HUES64 (cell line): Measurements from ENCODE around the gene RBM38.

Experiments
- H3K27ac ChIP-seq: 2 replicates; pipeline ENCODE4 v1.7.0; 2013; ENCODE audit warnings: low read depth, low read length, inconsistent platforms
- H3K27me3 ChIP-seq: 2 replicates; pipeline ENCODE4 v1.6.1; 2013; ENCODE audit warnings: mild to moderate bottlenecking, low read length; ENCODE audit not compliant: insufficient read depth
- H3K36me3 ChIP-seq: 2 replicates; pipeline ENCODE4 v1.6.1; 2013; ENCODE audit warnings: mild to moderate bottlenecking, low read length; ENCODE audit not compliant: insufficient read depth
- H3K4me1 ChIP-seq: 2 replicates; pipeline ENCODE4 v1.6.1; 2013; ENCODE audit warnings: mild to moderate bottlenecking, low read length, moderate library complexity; ENCODE audit not compliant: insufficient read depth
- H3K4me3 ChIP-seq: 2 replicates; pipeline ENCODE4 v1.5.1; 2013; ENCODE audit warnings: mild to moderate bottlenecking, low read length, moderate library complexity
- H3K9ac ChIP-seq: 2 replicates; pipeline ENCODE4 v1.6.1; 2013; ENCODE audit warnings: mild to moderate bottlenecking, low read depth, low read length
- H3K9me3 ChIP-seq: 2 replicates; pipeline ENCODE4 v1.6.1; 2013; ENCODE audit warnings: low read depth, low read length; ENCODE audit not compliant: insufficient read depth
- WGBS: fragments of 150-250, 120-280 bp; methylation state at CpG from one replicate; pipeline ENCODE4 v1.1.7; 2013; ENCODE audit warnings: missing lambda C conversion rate; 5-methylcytosine and 5-hydroxymethylcytosine counted together

Gene RBM38

GRCh38 chr20:57400231-57400701 lies 9.1 kb downstream of the RBM38 start:
- Histone ChIP-seq H3K27ac (no peak overlapping the region), H3K4me1 (peaks cover 7% of the 10 kb centered on the region; the same call in 1 of the 2 replicates), H3K36me3 (peaks cover 83% of the 10 kb centered on the region), H3K27me3 (no peaks in the 10 kb centered on the region), H3K4me3 (no peak overlapping the region), H3K9me3 (no peaks in the 10 kb centered on the region), H3K9ac (no peak overlapping the region)
- WGBS: 95% methylated on average over 11 of the region's 11 CpGs

GRCh38 chr20:57400821-57401564 lies 9.8 kb downstream of the RBM38 start:
- Histone ChIP-seq H3K9ac (no peak overlapping the region), H3K27ac (no peak overlapping the region), H3K27me3 (no peaks in the 10 kb centered on the region), H3K36me3 (peaks cover 87% of the 10 kb centered on the region), H3K4me3 (no peak overlapping the region), H3K9me3 (no peaks in the 10 kb centered on the region), H3K4me1 (peaks cover 3% of the 10 kb centered on the region; the same call in 1 of the 2 replicates)
- 95% methylated on average over 21 of the region's 21 CpGs for WGBS

DNA sequence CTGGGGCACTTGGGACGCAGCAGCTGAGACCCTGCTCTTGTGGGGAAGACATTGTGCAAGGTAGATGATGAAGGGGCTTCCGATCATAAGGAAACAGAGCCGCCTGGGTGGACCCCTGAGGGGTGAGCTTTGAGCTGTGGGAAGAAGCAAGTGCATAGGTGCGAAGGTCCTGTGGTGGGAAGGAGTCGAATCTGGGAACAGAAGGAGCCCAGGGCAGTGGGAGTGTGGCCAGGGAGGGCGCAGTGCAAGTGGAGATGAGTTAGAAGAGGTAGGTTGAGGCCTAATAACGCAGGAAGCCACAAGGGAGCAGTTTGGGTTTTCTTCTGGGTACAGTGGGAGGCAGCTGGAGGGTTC lies 10.3 kb downstream of the RBM38 start:
- no peak overlapping the region for H3K4me3 ChIP-seq
- WGBS: 94% methylated on average over 7 of the region's 7 CpGs
- H3K9ac ChIP-seq: no peak overlapping the region
- H3K4me1 ChIP-seq: no peaks in the 10 kb centered on the region
- peaks cover 87% of the 10 kb centered on the region for H3K36me3 ChIP-seq
- H3K9me3 ChIP-seq: no peaks in the 10 kb centered on the region
- H3K27ac ChIP-seq: no peak overlapping the region
- H3K27me3 ChIP-seq: no peaks in the 10 kb centered on the region

DNA sequence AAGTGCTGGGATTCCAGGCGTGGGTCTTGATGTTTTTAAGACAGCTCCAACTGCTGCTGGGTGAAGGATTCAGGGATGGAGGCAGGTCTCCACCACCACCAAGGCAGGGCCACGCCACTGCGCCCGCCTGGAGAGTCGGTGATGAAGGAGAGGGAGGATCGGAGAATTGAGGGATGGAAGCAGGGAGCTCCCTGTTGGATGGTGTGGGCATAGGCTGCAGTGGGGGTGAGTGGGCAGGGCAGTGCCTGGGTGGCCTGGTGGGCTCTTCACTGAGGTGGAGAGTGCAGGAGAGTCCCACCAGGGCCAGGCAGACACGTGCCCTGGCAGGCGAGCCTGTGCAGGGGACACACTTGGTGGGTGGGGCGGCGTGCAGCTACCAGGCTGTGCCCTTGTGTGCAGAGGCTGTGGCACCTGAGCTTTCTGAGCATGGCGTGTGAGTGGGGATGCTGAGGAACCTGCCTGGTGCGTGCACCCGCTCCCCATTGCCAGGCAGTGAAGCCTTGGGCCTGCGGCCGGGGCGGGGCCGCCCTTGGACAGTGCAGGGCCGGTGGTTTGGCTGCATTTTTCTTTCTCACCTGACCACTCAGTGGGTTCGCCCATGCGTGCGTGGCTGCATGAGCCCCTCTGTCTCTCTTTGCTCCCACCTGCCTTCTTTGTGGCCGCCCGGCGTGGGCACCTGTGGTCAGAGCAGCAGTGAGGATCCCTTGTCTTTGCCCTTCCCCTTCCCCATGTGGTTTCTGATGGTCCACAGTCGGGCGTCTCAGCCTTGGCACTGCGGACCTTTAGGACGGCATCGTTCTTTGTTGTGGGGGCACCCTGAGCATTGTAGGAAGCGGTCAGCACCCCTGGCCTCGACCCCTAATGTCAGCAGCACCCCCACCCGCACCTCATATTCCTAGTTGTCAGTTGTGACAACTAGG lies 11.3 kb downstream of the RBM38 start:
- no peak overlapping the region for H3K27ac ChIP-seq
- 96% methylated on average over 32 of the region's 32 CpGs for WGBS
- no peaks in the 10 kb centered on the region for H3K9me3 ChIP-seq
- H3K4me3 ChIP-seq: no peak overlapping the region
- H3K9ac ChIP-seq: no peak overlapping the region
- H3K36me3 ChIP-seq: peaks cover 84% of the 10 kb centered on the region
- H3K27me3 ChIP-seq: no peaks in the 10 kb centered on the region
- H3K4me1 ChIP-seq: no peaks in the 10 kb centered on the region

DNA sequence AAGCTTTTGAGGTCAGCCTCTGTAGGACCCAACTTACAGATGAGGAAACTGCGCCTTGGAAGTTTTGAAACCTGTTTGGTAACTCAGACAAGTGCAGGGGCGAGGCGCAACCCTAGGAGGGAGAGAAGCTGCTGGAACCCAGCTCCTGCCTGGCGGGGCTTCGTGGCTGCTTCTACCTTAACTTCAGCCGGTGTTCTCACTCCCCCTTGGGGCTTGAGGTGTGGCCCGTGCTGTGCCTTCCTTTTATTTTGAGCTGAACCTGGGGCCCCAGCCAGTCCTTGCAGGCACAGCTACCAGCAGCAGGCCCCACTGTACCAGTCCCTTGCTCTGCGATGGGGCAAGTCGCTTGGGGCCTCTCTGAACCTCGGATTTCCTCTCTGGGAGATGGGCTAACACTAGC lies 12.0 kb downstream of the RBM38 start:
- Histone ChIP-seq H3K9ac (no peak overlapping the region), H3K27ac (no peak overlapping the region)

DNA sequence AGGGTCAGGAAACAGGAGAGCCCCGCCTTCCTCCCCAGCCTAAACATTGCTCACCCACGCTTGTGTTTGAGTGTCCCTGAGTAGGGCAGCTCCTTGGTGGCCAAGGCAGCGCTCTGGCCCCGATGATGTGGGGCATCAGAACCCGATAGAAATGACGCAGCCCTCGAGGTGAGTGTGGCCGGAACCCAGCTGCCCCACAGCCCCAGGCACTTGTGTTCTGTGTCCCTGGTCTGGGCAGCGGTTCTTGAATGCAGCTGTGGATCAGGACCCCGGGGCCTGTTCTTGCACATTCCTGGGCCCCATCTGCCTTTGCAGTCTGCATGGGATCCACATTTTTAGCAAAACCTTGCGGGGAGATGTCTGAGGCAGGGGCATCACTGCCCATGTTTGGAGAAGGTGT lies 12.8 kb downstream of the RBM38 start:
- Histone ChIP-seq H3K27ac (no peak overlapping the region), H3K4me3 (no peak overlapping the region), H3K4me1 (no peaks in the 10 kb centered on the region), H3K9ac (no peak overlapping the region), H3K36me3 (peaks cover 87% of the 10 kb centered on the region), H3K27me3 (no peaks in the 10 kb centered on the region), H3K9me3 (no peaks in the 10 kb centered on the region)
- WGBS: 95% methylated on average over 11 of the region's 11 CpGs

More for the DNA sequence above, 12.0 kb downstream of the RBM38 start:
- Histone ChIP-seq H3K27me3 (no peaks in the 10 kb centered on the region), H3K36me3 (peaks cover 85% of the 10 kb centered on the region), H3K4me1 (no peaks in the 10 kb centered on the region), H3K4me3 (no peak overlapping the region), H3K9me3 (no peaks in the 10 kb centered on the region)
- 95% methylated on average over 10 of the region's 10 CpGs for WGBS

DNA sequence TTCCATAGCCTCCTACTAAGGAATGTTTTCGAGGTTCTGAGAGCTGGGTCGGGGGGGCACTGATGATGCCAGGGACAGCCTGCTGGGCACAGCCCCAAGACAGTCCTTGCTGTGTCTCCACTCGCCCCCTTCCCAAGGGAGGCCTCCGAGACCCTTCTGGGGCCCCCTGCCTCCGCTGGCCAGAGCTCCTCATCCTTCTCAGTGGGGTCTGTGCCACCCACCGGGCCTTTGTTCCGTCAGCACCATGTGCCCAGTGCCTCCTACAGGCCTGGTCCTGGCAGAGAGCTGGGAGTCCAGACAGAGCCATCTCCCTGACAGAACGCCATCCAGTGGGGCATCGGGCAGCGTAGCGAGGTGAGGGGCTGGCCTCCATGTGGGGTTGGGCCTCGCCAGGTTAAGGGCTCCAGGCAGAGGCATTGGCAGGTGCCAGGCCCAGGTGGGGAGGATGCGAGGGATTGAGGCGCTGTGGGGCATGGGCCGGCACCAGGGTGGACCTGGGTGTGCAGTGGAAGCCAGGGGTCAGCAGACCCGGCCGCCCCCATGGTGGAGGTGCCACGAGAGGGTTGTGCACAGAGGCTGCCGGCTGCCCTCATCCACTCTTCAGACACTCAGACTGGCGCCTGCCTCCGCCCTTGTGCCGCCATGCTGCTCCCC lies 13.3 kb downstream of the RBM38 start:
- Histone ChIP-seq H3K9ac (no peak overlapping the region), H3K4me3 (no peak overlapping the region), H3K9me3 (no peaks in the 10 kb centered on the region), H3K4me1 (no peaks in the 10 kb centered on the region), H3K36me3 (peaks cover 81% of the 10 kb centered on the region), H3K27ac (no peak overlapping the region), H3K27me3 (no peaks in the 10 kb centered on the region)
- 94% methylated on average over 22 of the region's 22 CpGs for WGBS

DNA sequence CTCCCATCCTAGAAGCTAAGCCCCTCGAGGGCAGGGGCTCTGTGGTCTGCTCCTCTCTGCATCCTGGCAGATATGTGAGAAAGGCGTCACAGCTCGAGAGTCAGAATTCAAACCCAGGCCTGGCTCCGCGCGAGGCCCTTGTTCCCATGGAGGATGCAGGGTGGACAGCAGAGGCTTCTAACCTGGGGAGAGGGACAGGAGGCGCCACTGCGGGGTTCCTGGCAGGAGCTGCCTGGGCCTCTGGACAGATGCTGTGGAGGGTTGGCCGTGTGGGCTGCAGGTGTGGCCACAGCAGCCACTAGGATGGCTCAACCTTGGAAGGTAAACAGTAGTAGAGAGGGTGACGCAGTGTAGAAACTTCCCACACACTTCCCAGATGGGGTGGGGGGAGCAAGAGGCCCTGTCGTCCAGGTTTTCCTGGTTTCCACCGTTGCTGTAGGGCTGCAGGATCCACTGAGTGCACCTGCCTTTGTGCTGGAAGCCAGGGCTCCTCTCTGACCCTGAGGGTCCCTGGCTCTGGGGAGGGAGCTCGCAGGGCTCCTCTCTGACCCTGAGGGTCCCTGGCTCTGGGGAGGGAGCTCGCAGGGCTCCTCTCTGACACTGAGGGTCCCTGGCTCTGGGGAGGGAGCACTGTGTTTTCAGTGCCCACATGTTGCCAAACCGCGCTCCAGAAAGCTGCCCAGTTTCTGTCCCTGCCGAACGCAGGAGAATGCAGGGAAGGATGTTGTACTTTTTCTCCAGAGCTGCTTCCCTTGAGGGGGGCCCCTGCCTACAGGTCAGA lies 14.2 kb downstream of the RBM38 start:
- 93% methylated on average over 18 of the region's 18 CpGs for WGBS
- no peak overlapping the region for H3K27ac ChIP-seq
- no peaks in the 10 kb centered on the region for H3K4me1 ChIP-seq
- H3K27me3 ChIP-seq: no peaks in the 10 kb centered on the region
- no peak overlapping the region for H3K9ac ChIP-seq
- peaks cover 73% of the 10 kb centered on the region for H3K36me3 ChIP-seq
- no peak overlapping the region for H3K4me3 ChIP-seq
- H3K9me3 ChIP-seq: no peaks in the 10 kb centered on the region

DNA sequence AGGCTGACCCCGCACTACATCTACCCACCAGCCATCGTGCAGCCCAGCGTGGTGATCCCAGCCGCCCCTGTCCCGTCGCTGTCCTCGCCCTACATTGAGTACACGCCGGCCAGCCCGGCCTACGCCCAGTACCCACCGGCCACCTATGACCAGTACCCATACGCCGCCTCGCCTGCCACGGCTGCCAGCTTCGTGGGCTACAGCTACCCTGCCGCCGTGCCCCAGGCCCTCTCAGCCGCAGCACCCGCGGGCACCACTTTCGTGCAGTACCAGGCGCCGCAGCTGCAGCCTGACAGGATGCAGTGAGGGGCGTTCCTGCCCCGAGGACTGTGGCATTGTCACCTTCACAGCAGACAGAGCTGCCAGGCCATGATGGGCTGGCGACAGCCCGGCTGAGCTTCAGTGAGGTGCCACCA lies 16.4 kb downstream of the RBM38 start:
- Histone ChIP-seq H3K9me3 (no peaks in the 10 kb centered on the region), H3K4me1 (no peaks in the 10 kb centered on the region), H3K36me3 (peaks cover 54% of the 10 kb centered on the region), H3K27me3 (no peaks in the 10 kb centered on the region), H3K4me3 (no peak overlapping the region), H3K27ac (no peak overlapping the region), H3K9ac (no peak overlapping the region)
- WGBS: 95% methylated on average over 29 of the region's 29 CpGs

DNA sequence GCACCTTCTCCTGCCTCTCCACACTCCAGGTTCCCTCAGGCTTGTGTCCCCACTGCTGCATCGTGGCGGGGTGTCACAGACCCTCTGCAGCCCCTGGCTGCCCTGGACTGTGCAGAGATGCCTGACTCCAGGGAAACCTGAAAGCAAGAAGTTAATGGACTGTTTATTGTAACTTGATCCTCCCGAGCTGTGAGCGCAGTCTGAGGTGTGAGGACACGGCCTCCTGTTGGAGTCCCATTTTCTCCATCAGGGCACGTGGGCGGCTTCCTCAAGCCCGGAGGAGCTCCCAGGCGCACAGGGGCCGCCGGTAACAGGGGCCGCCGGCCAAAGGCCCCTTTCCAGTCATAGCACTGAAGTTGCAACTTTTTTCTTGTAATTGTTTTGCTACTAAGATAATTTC lies 16.9 kb downstream of the RBM38 start:
- H3K27ac ChIP-seq: no peak overlapping the region
- no peak overlapping the region for H3K4me3 ChIP-seq
- H3K9me3 ChIP-seq: no peaks in the 10 kb centered on the region
- no peaks in the 10 kb centered on the region for H3K4me1 ChIP-seq
- peaks cover 51% of the 10 kb centered on the region for H3K36me3 ChIP-seq
- H3K27me3 ChIP-seq: no peaks in the 10 kb centered on the region
- whole genome bisulfite sequencing: 96% methylated on average over 13 of the region's 13 CpGs
- no peak overlapping the region for H3K9ac ChIP-seq
